HG03060 (cell line): ENCODE measurements around the gene PPT2.
"Not testable (repeated sequence)": the region's sequence is repeated elsewhere in the genome, so short reads cannot be mapped to it uniquely, and the experiment has no call there.

Experiments used
- ATAC-seq: cut with Tn5 transposase; IDR thresholded peaks from one replicate; pipeline ENCODE4 v1.9.1; 2021; ENCODE audit warnings: low read depth, moderate number of reproducible peaks; ENCODE audit not compliant: unreplicated experiment

The PPT2 gene

DNA sequence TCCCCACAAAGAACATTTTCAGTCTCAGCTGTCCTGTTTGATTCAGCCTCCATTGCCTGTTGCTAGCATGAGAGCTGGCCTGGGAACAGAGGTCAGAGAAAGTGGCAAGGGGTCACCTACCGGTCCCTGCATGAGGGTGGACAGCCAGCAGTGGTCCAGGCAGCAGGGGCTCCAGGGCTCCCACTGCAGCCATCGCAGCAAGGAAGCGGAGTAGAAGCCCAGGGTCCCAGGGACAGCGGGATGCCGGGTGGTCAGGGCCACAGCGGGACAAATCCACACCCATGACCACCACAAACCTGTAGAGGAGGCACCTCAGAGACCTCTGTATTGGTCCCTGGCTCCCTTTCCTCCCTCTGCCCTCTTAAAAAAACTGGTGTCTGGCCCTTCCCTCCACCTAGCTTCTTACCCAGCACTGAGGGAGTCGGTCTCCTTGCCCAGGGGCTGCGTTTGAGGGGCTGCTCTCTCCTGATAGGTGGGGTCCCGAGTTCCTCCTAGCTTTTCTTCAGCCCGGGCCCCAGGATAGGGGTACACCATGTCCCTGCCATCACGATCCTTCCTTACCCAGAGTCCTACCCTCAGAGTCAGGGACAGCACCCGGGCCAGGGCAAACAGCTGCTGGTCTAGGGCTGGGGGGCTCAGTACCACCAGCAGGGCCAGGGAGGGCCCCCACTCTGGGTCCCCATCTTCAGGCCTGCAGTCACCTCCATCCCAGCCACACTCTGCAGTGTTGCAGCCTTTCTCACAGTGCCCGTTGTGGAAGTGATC, 47.0 kb downstream of the PPT2 start:
- no peak for ATAC-seq

DNA sequence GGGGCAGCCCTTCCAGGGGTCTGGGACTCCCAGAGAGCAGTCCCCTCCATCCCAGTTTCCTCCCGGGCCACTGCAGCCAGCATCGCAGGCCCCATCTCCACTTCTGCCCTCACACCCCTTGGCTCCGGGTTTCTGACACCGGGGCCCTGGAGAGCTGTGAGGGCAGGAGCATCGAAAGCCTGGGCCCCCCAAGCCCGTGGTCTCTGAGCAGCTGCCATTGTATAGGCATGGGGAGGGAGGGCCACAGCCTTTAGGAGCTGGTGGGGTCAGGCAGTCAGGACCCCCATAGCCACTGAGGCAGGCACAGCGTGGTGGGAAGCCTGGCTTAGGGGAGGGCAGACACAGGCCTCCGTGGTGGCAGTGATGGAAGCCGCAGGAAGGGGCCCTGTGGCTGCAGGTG, 48.2 kb downstream of the PPT2 start:
- ATAC-seq, result no peak

DNA sequence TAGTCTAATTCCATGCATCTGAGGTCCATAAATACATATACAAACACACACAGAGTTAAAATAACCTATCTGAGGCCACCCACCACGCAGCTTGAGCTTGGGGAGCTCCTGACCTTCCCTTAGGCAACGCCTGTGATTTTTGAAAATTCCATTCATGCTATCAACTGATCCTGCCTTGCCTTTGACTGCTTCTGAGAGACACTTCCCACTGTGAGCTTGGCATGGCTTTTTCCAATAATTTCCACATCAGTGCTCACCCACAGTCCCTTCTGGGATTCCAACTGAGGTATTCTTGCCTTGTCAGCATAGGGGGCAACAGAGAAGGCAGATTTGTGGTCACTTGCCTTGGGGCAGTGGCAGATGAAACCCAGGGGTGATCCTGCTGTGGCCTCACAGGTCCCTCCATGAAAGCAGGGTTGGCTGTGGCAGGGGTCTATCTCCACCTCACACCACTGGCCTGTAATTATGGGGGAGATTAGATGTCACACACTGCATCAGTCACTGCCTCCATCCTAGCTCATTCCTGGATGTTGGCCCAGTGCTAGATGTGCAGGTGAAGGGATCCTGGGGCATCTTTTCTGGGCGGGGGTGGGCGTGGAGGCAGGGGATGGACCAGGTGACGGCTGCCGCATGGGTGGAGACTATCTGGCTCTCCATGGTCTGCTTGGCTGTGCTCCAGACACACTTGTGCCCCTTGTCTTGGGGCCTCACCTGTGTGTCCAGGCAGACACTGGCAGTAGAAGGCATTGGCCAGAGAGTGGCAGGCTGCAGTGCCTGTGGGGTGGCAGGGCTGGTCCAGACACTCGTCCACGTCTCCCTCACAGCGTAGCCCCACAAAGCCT, 49.7 kb downstream of the PPT2 start:
- ATAC-seq, result no peak

DNA sequence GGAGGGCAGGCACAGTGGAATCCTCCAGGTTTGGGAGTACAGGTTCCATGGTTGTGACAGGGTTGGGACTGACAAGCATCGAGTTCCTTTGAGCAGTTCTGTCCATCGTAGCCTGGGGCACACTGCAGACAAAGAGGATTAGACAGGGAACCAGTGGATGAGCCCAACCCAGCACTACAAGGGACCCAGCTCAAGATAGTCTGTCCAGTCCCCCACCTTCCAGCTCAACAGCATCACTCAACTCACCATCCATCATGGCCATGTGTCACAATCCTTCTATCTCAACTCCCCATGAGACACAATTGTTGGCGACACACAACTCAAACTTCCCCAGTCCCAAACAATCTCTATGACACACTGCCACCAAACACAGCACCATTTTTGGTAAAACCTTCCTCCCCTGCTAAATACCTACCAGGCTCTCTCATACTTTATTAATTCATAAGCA, 50.4 kb downstream of the PPT2 start:
- no peak for ATAC-seq

DNA sequence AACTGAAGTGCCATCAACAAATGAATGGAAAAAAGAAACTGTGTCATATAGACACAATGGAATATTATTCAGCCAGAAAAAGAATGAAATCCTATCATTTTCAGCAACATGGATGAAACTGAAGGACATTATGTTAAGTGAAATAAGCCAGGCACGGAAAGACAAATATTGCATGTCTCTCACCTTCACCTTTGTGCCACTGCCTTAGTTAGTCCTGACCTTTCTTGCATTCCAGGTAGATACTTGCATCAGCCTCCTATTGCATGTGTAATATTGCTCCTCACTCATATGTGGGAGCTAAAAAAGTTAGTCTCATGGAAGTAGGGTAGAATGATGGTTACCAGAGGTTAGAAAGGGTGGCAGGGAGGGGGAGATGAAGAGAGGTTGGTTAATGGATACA, 55.1 kb downstream of the PPT2 start:
- ATAC-seq, result no peak

DNA sequence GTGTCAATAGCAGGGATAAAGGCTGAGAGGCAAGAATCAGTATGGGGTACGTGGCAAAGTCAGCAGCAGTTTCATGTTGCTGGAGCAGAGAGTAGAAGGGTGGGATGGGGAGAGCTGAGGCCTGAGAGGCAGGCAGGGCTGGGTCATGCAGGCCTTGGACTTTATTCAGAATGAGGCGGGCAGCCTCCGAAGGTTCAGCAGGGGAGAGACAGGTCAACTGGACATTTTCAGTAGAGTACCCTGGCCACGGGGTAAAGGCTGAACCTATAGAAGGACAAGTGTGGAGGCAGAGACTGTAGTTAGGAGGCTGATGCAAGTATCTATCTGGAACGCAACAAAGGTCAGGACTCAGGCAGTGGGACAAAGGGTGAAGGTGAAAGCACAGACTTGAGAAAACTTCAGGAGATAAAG, 56.3 kb downstream of the PPT2 start:
- no peak for ATAC-seq

DNA sequence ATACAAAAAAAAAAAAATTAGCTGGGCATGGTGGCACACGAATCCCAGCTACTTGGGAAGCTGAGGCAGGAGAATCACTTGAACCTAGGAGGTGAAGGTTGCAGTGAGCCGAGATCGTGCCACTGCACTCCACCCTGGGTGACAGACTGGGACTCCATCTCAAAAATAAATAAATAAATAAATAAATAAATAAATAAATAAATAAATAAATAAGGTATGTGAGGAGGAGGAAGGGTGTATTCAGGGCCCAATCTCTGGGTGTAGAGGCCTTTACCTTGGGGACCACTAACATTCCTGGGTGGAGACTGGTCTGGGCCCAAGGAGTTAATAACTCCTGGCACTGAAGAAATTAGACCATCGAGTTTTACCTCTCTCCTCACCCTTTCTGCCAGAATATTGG, 57.5 kb downstream of the PPT2 start:
- not testable (repeated sequence) for ATAC-seq

DNA sequence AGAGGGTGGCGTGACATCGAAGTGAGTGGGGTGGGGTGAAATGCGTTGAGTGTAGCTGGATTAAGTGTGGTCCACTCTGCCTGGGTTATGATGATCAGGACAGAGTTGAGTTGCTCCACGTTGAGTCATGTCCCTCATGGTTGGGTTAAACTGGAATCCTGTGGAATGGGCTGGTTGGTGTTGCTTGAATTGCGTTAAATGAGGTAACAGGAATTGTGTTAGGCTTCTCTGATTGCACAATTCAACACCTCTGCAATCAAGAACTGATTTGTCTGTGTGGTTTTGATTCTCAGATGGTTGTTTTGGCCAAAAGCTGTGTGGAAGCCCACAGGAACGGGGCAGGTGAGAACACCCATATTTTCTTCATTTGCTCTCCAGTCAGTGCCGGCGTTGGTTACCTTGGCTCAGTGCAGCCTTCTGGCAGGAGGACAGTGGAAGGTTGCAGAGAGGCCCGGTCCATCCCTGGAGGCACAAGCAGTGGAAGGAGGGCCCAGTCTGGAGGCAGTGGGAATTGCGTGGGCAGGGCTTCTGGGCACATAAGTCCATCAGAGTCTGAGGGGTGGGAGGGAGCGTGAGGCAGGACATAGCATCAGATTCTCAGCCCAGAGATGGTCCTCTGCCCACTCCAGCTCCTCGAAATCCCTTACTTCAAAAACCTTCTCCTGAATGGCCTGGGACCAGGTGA, 58.3 kb downstream of the PPT2 start:
- ATAC-seq, result no peak
